ENCODE measurements around the gene EXOSC7.
"Not testable (repeated sequence)": the region's sequence is repeated elsewhere in the genome, so short reads cannot be mapped to it uniquely, and the experiment has no call there.

Gene EXOSC7

DNA sequence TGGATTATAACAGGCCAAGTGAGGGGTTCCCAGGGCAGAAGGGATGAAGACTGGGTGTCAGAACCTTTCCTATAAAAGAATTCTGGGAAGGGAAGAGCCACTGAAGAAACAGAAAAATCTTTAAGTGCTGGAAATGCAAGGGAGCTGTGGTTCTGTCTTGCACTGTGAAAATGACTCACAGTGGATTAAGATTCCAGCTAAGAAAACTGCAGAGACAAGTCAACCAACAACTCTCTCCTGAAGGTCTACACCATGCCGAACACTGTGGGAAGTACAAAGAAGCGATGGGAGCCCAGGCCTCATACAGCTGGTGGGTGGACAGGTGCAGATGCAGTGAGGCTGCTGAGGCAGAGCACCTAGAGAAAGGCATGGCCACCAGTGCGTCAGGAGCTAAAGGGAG is 27.8 kb upstream of the EXOSC7 start:
- no peaks in the 10 kb centered on the region for H3K27me3 ChIP-seq (ENCODE audit: control insufficient read depth, insufficient read depth, low read length)
- no peak overlapping the region for H3K9ac ChIP-seq (ENCODE audit: low read depth, low read length)
- no peaks in the 10 kb centered on the region for H3K9me3 ChIP-seq (ENCODE audit: control insufficient read depth, insufficient read depth, low read length)
- H3K4me1 ChIP-seq (ENCODE audit: control insufficient read depth, insufficient read depth, low read length) = peaks cover 15% of the 10 kb centered on the region
- H3K27ac ChIP-seq (ENCODE audit: low read depth, low read length) = no peak overlapping the region
- H3K36me3 ChIP-seq (ENCODE audit: control insufficient read depth, insufficient read depth, low read length) = peaks cover 19% of the 10 kb centered on the region
- H3K4me3 ChIP-seq (ENCODE audit: low read depth, low read length) = no peak overlapping the region

- H3K36me3 ChIP-seq (ENCODE audit: control insufficient read depth, insufficient read depth, low read length) = peaks cover 24% of the 10 kb centered on the region; the same call in 1 of the 2 replicates
- not testable (repeated sequence) for H3K9ac ChIP-seq (ENCODE audit: low read depth, low read length); H3K27me3 ChIP-seq (ENCODE audit: control insufficient read depth, insufficient read depth, low read length); H3K4me3 ChIP-seq (ENCODE audit: low read depth, low read length); H3K9me3 ChIP-seq (ENCODE audit: control insufficient read depth, insufficient read depth, low read length)
- peak overlapping the region; percentile 53 for H3K27ac ChIP-seq (ENCODE audit: low read depth, low read length)
- H3K4me1 ChIP-seq (ENCODE audit: control insufficient read depth, insufficient read depth, low read length) = peaks cover 15% of the 10 kb centered on the region
These were observed 26.3 kb upstream of the EXOSC7 start for GRCh38 chr3:44949770-44950169.

DNA sequence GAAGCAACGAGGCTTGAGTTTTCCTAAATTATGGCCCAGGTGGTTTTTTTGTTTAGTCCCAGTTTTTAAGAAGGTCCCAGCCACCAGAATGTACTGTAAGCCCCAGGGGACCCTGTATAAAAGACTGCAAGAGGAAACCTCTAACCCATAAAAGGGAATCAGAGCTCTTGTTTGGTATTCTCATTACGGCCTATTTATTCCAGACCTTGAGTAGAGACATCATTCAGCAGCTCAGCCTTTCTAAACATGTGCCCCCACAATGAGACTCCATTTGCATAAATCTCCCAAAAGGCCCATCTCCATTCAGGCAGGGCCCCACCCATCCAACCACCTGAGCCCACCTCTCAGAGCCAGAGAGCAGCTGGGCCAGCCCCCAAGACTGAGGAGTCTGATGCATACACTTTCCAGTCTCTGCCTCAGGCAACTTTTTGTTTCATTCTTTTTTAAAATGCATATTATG is 25.7 kb upstream of the EXOSC7 start:
- Histone ChIP-seq H3K27ac (ENCODE audit: low read depth, low read length) (peak overlapping the region; percentile 53), H3K27me3 (ENCODE audit: control insufficient read depth, insufficient read depth, low read length) (no peaks in the 10 kb centered on the region), H3K4me1 (ENCODE audit: control insufficient read depth, insufficient read depth, low read length) (peaks cover 15% of the 10 kb centered on the region), H3K36me3 (ENCODE audit: control insufficient read depth, insufficient read depth, low read length) (peaks cover 23% of the 10 kb centered on the region; the same call in 1 of the 2 replicates), H3K4me3 (ENCODE audit: low read depth, low read length) (no peak overlapping the region), H3K9me3 (ENCODE audit: control insufficient read depth, insufficient read depth, low read length) (no peaks in the 10 kb centered on the region), H3K9ac (ENCODE audit: low read depth, low read length) (no peak overlapping the region)

DNA sequence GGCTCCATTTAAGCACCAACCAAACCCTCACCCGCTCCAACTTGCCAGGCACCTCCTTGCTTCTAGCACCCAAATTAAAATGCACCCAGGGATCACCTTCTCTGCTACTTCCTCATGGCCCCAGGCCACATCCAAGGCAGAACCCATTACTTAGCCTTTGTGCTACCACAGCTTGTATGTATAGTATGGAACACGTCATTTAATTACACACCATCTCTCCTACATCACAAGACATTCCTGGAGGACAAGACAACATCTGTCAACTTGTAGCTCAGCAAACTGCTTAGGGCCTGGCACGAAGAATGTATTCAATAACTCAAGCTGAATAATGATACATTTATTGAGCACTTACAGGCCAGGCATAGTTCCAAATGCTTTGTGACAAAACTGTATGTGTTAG is 23.4 kb upstream of the EXOSC7 start:
- peaks cover 15% of the 10 kb centered on the region for H3K4me1 ChIP-seq (ENCODE audit: control insufficient read depth, insufficient read depth, low read length)

GRCh38 chr3:44954304-44954703 is 21.7 kb upstream of the EXOSC7 start:
- Histone ChIP-seq H3K4me1 (ENCODE audit: control insufficient read depth, insufficient read depth, low read length) (peaks cover 15% of the 10 kb centered on the region), H3K4me3 (ENCODE audit: low read depth, low read length) (no peak overlapping the region), H3K9ac (ENCODE audit: low read depth, low read length) (no peak overlapping the region), H3K36me3 (ENCODE audit: control insufficient read depth, insufficient read depth, low read length) (peaks cover 48% of the 10 kb centered on the region), H3K27ac (ENCODE audit: low read depth, low read length) (no peak overlapping the region), H3K9me3 (ENCODE audit: control insufficient read depth, insufficient read depth, low read length) (no peaks in the 10 kb centered on the region), H3K27me3 (ENCODE audit: control insufficient read depth, insufficient read depth, low read length) (no peaks in the 10 kb centered on the region)

More for the DNA sequence above, 23.4 kb upstream of the EXOSC7 start:
- Histone ChIP-seq H3K27ac (ENCODE audit: low read depth, low read length) (no peak overlapping the region), H3K36me3 (ENCODE audit: control insufficient read depth, insufficient read depth, low read length) (peaks cover 32% of the 10 kb centered on the region; the same call in 1 of the 2 replicates), H3K9ac (ENCODE audit: low read depth, low read length) (no peak overlapping the region), H3K27me3 (ENCODE audit: control insufficient read depth, insufficient read depth, low read length) (no peaks in the 10 kb centered on the region), H3K9me3 (ENCODE audit: control insufficient read depth, insufficient read depth, low read length) (no peaks in the 10 kb centered on the region), H3K4me3 (ENCODE audit: low read depth, low read length) (no peak overlapping the region)

DNA sequence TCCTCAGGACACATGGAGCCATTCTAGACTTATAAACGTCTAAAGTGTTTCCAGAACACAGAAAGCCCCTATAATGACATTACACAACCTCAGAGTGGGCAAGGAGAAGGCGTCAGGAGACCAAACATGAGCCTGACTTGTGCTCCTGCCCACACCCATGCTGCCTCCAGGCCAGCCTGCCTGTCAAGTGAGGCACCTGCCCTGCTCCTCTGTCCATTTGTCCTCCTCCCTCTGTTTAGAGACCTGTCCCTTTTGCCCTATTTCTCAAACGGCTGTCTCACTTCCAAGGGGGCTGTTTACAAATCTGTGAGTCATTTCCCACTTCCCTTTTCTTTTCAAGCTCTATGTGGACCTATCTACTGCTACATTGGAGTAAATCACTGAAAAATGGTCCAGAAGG is 21.1 kb upstream of the EXOSC7 start:
- no peaks in the 10 kb centered on the region for H3K27me3 ChIP-seq (ENCODE audit: control insufficient read depth, insufficient read depth, low read length)
- H3K4me1 ChIP-seq (ENCODE audit: control insufficient read depth, insufficient read depth, low read length) = peaks cover 14% of the 10 kb centered on the region
- no peak overlapping the region for H3K4me3 ChIP-seq (ENCODE audit: low read depth, low read length)
- no peak overlapping the region for H3K9ac ChIP-seq (ENCODE audit: low read depth, low read length)
- no peaks in the 10 kb centered on the region for H3K9me3 ChIP-seq (ENCODE audit: control insufficient read depth, insufficient read depth, low read length)
- no peak overlapping the region for H3K27ac ChIP-seq (ENCODE audit: low read depth, low read length)
- peaks cover 51% of the 10 kb centered on the region for H3K36me3 ChIP-seq (ENCODE audit: control insufficient read depth, insufficient read depth, low read length)

DNA sequence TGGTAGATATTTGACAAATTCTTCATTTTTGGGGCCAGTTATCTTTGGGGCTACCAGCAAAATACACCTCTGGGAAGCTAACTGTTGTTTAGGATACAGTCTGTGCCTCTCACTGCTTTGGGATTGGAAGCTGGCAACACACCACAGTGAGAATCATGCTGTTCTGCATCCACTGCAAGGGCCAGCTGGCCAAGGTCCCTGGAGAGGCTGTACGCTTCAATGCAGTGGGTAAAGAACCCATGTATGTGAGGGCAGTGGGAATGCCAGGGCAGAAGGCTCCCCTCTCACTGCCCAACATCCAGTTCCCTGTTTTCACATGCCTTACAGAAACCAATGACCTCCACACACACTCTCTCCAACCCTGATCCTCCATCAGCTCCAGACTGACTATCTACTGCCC is 20.1 kb upstream of the EXOSC7 start:
- no peaks in the 10 kb centered on the region for H3K27me3 ChIP-seq (ENCODE audit: control insufficient read depth, insufficient read depth, low read length)

DNA sequence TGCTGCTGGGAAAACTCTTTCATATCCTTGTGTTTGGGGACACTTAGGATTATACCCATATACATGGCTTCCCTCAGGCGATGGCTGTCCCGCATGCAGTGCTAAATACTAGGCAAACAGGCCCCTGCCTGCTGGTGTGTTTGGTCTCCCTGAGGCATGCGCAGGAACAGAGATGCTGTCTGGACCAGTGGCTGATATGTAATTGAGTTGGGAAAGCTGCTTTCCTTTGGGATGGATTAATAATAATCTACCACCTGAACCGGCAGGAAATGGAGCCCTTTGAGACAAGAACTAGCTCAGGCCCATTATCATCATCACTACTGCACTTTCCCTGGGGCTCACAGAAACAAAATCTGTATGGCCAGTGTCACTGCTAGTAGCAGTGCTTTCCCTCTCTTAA is 18.1 kb upstream of the EXOSC7 start:
- no peak overlapping the region for H3K9ac ChIP-seq (ENCODE audit: low read depth, low read length)
- no peak overlapping the region for H3K27ac ChIP-seq (ENCODE audit: low read depth, low read length)
- peaks cover 9% of the 10 kb centered on the region; the same call in 1 of the 2 replicates for H3K4me1 ChIP-seq (ENCODE audit: control insufficient read depth, insufficient read depth, low read length)

More for the DNA sequence above, 20.1 kb upstream of the EXOSC7 start:
- peaks cover 5% of the 10 kb centered on the region; the same call in 1 of the 2 replicates for H3K4me1 ChIP-seq (ENCODE audit: control insufficient read depth, insufficient read depth, low read length)
- peaks cover 51% of the 10 kb centered on the region for H3K36me3 ChIP-seq (ENCODE audit: control insufficient read depth, insufficient read depth, low read length)
- no peak overlapping the region for H3K9ac ChIP-seq (ENCODE audit: low read depth, low read length)
- H3K4me3 ChIP-seq (ENCODE audit: low read depth, low read length) = no peak overlapping the region
- H3K27ac ChIP-seq (ENCODE audit: low read depth, low read length) = no peak overlapping the region
- no peaks in the 10 kb centered on the region for H3K9me3 ChIP-seq (ENCODE audit: control insufficient read depth, insufficient read depth, low read length)

GRCh38 chr3:44958386-44958785 is 17.7 kb upstream of the EXOSC7 start:
- Histone ChIP-seq H3K9me3 (ENCODE audit: control insufficient read depth, insufficient read depth, low read length) (no peaks in the 10 kb centered on the region), H3K4me3 (ENCODE audit: low read depth, low read length) (no peak overlapping the region), H3K9ac (ENCODE audit: low read depth, low read length) (no peak overlapping the region), H3K4me1 (ENCODE audit: control insufficient read depth, insufficient read depth, low read length) (peaks cover 9% of the 10 kb centered on the region; the same call in 1 of the 2 replicates), H3K27ac (ENCODE audit: low read depth, low read length) (no peak overlapping the region), H3K36me3 (ENCODE audit: control insufficient read depth, insufficient read depth, low read length) (peaks cover 44% of the 10 kb centered on the region), H3K27me3 (ENCODE audit: control insufficient read depth, insufficient read depth, low read length) (no peaks in the 10 kb centered on the region)

More for the DNA sequence above, 18.1 kb upstream of the EXOSC7 start:
- no peak overlapping the region for H3K4me3 ChIP-seq (ENCODE audit: low read depth, low read length)
- peaks cover 48% of the 10 kb centered on the region for H3K36me3 ChIP-seq (ENCODE audit: control insufficient read depth, insufficient read depth, low read length)
- H3K27me3 ChIP-seq (ENCODE audit: control insufficient read depth, insufficient read depth, low read length) = no peaks in the 10 kb centered on the region
- H3K9me3 ChIP-seq (ENCODE audit: control insufficient read depth, insufficient read depth, low read length) = no peaks in the 10 kb centered on the region

GRCh38 chr3:44960387-44961026 is 15.5 kb upstream of the EXOSC7 start:
- Histone ChIP-seq H3K9me3 (ENCODE audit: control insufficient read depth, insufficient read depth, low read length) (no peaks in the 10 kb centered on the region), H3K27ac (ENCODE audit: low read depth, low read length) (no peak overlapping the region), H3K4me1 (ENCODE audit: control insufficient read depth, insufficient read depth, low read length) (peaks cover 9% of the 10 kb centered on the region; the same call in 1 of the 2 replicates), H3K27me3 (ENCODE audit: control insufficient read depth, insufficient read depth, low read length) (no peaks in the 10 kb centered on the region), H3K9ac (ENCODE audit: low read depth, low read length) (no peak overlapping the region), H3K36me3 (ENCODE audit: control insufficient read depth, insufficient read depth, low read length) (peaks cover 28% of the 10 kb centered on the region), H3K4me3 (ENCODE audit: low read depth, low read length) (no peak overlapping the region)

DNA sequence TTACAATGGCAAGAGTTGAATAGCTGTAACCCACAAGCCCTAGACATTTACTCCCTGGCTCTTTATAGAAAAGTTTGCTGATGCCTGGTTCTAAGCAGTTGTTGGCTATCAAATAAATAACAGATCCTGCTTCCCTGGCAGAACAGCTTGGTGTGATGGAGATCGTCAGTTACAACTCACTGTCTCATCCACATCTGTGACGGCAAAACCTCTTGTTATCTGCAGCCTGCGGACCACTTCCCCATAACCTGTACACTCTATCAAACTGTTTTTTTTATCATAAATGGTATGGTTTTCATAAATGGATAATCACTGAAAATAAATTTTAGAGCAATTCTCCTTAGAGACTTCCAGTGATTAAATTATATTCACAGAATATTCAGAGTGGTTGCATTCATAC is 14.2 kb upstream of the EXOSC7 start:
- Histone ChIP-seq H3K36me3 (ENCODE audit: control insufficient read depth, insufficient read depth, low read length) (peaks cover 27% of the 10 kb centered on the region), H3K4me3 (ENCODE audit: low read depth, low read length) (no peak overlapping the region), H3K9me3 (ENCODE audit: control insufficient read depth, insufficient read depth, low read length) (no peaks in the 10 kb centered on the region), H3K27me3 (ENCODE audit: control insufficient read depth, insufficient read depth, low read length) (no peaks in the 10 kb centered on the region), H3K27ac (ENCODE audit: low read depth, low read length) (no peak overlapping the region), H3K4me1 (ENCODE audit: control insufficient read depth, insufficient read depth, low read length) (peaks cover 9% of the 10 kb centered on the region; the same call in 1 of the 2 replicates), H3K9ac (ENCODE audit: low read depth, low read length) (no peak overlapping the region)
